ENCODE measurements around the gene ZNF888. TPM values are rescaled to one million over a fixed set of nuclear protein-coding genes. Genes with fewer than 3 reads are reported as not detected.

The ZNF888 gene
- total and polyA plus RNA-seq, 9 of the 15 experiments (the other 6 are each of a cell fraction or from before 2014, with no cell fraction given) = 1.6 to 13.3 (median 9.9) TPM

- TF ChIP-seq LCOR (CRISPR knock-in tag; IDR thresholded peaks at IDR 0.05) (peak; percentile 46; the same call in 1 of the 2 replicates), ZC3H4 (CRISPR knock-in tag; IDR thresholded peaks at IDR 0.05; ENCODE audit: borderline replicate concordance) (no peak), PCBP1 (IDR thresholded peaks at IDR 0.05; ENCODE audit: low read depth, low read length, poor library complexity, severe bottlenecking) (no peak), XRCC5 (IDR thresholded peaks at IDR 0.05; ENCODE audit: low read depth, low read length) (no peak), CHD2 (IDR thresholded peaks at IDR 0.05; ENCODE audit: low read depth, low read length) (no peak), ZNF431 (CRISPR knock-in tag; IDR thresholded peaks at IDR 0.05) (no peak), GABPB1 (CRISPR knock-in tag; IDR thresholded peaks at IDR 0.05) (peak; percentile 49; the same call in 1 of the 2 replicates), MAFK (IDR thresholded peaks at IDR 0.05; ENCODE audit: low read length) (peak; percentile 80), FOXJ3 (CRISPR knock-in tag; IDR thresholded peaks at IDR 0.05) (no peak), MEF2D (tag; conservative IDR thresholded peaks at IDR 0.05; ENCODE audit: low read depth) (peak; percentile 94), HDAC1 (IDR thresholded peaks at IDR 0.05) (peak in 1 of 2 experiments; percentile 75; a peak in 2 of 4 replicates), EZH2 (IDR thresholded peaks at IDR 0.05; ENCODE audit: borderline replicate concordance, low read depth, low read length) (no peak), NR2F6 (CRISPR knock-in tag; IDR thresholded peaks at IDR 0.05) (no peak), ZNF778 (CRISPR knock-in tag; IDR thresholded peaks at IDR 0.05) (no peak), RFX1 (IDR thresholded peaks at IDR 0.05) (no peak), TRIM28 (IDR thresholded peaks at IDR 0.05) (no peak), ZFPM2 (CRISPR knock-in tag; IDR thresholded peaks at IDR 0.05) (no peak), IRF2 (CRISPR knock-in tag; IDR thresholded peaks at IDR 0.05) (no peak)
- TF ChIP-seq, protein P1, sequence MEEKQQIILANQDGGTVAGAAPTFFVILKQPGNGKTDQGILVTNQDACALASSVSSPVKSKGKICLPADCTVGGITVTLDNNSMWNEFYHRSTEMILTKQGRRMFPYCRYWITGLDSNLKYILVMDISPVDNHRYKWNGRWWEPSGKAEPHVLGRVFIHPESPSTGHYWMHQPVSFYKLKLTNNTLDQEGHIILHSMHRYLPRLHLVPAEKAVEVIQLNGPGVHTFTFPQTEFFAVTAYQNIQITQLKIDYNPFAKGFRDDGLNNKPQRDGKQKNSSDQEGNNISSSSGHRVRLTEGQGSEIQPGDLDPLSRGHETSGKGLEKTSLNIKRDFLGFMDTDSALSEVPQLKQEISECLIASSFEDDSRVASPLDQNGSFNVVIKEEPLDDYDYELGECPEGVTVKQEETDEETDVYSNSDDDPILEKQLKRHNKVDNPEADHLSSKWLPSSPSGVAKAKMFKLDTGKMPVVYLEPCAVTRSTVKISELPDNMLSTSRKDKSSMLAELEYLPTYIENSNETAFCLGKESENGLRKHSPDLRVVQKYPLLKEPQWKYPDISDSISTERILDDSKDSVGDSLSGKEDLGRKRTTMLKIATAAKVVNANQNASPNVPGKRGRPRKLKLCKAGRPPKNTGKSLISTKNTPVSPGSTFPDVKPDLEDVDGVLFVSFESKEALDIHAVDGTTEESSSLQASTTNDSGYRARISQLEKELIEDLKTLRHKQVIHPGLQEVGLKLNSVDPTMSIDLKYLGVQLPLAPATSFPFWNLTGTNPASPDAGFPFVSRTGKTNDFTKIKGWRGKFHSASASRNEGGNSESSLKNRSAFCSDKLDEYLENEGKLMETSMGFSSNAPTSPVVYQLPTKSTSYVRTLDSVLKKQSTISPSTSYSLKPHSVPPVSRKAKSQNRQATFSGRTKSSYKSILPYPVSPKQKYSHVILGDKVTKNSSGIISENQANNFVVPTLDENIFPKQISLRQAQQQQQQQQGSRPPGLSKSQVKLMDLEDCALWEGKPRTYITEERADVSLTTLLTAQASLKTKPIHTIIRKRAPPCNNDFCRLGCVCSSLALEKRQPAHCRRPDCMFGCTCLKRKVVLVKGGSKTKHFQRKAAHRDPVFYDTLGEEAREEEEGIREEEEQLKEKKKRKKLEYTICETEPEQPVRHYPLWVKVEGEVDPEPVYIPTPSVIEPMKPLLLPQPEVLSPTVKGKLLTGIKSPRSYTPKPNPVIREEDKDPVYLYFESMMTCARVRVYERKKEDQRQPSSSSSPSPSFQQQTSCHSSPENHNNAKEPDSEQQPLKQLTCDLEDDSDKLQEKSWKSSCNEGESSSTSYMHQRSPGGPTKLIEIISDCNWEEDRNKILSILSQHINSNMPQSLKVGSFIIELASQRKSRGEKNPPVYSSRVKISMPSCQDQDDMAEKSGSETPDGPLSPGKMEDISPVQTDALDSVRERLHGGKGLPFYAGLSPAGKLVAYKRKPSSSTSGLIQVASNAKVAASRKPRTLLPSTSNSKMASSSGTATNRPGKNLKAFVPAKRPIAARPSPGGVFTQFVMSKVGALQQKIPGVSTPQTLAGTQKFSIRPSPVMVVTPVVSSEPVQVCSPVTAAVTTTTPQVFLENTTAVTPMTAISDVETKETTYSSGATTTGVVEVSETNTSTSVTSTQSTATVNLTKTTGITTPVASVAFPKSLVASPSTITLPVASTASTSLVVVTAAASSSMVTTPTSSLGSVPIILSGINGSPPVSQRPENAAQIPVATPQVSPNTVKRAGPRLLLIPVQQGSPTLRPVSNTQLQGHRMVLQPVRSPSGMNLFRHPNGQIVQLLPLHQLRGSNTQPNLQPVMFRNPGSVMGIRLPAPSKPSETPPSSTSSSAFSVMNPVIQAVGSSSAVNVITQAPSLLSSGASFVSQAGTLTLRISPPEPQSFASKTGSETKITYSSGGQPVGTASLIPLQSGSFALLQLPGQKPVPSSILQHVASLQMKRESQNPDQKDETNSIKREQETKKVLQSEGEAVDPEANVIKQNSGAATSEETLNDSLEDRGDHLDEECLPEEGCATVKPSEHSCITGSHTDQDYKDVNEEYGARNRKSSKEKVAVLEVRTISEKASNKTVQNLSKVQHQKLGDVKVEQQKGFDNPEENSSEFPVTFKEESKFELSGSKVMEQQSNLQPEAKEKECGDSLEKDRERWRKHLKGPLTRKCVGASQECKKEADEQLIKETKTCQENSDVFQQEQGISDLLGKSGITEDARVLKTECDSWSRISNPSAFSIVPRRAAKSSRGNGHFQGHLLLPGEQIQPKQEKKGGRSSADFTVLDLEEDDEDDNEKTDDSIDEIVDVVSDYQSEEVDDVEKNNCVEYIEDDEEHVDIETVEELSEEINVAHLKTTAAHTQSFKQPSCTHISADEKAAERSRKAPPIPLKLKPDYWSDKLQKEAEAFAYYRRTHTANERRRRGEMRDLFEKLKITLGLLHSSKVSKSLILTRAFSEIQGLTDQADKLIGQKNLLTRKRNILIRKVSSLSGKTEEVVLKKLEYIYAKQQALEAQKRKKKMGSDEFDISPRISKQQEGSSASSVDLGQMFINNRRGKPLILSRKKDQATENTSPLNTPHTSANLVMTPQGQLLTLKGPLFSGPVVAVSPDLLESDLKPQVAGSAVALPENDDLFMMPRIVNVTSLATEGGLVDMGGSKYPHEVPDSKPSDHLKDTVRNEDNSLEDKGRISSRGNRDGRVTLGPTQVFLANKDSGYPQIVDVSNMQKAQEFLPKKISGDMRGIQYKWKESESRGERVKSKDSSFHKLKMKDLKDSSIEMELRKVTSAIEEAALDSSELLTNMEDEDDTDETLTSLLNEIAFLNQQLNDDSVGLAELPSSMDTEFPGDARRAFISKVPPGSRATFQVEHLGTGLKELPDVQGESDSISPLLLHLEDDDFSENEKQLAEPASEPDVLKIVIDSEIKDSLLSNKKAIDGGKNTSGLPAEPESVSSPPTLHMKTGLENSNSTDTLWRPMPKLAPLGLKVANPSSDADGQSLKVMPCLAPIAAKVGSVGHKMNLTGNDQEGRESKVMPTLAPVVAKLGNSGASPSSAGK (IDR thresholded peaks at IDR 0.05) = peak; percentile 73
Observed at GRCh38 chr19:52936151-52936953, 13.1 kb upstream of the ZNF888 start (continued).
